ENCODE results near the gene HBD. TPM values are rescaled to one million over a fixed set of nuclear protein-coding genes. Genes with fewer than 3 reads are reported as not detected.

The HBD gene
- total RNA-seq, 1 donor from 2014 or later, result not detected

- no peaks in the 10 kb centered on the region for H3K36me3 ChIP-seq (ENCODE audit: control insufficient read depth, insufficient read depth, low read length)
- no peak for DNase-seq (ENCODE audit: low read depth)
- no peak for TF ChIP-seq CTCF (IDR thresholded peaks at IDR 0.05; ENCODE audit: insufficient read depth, low read length, poor library complexity, severe bottlenecking)
- no peak overlapping the region for H3K4me3 ChIP-seq (ENCODE audit: low read depth, low read length)
- no peaks in the 10 kb centered on the region for H3K27me3 ChIP-seq (ENCODE audit: control insufficient read depth, insufficient read depth, low read length)
Observed at GRCh38 chr11:5198285-5198684, 36.0 kb downstream of the HBD start.

- no peak overlapping the region for H3K4me3 ChIP-seq (ENCODE audit: low read depth, low read length)
- H3K36me3 ChIP-seq (ENCODE audit: control insufficient read depth, insufficient read depth, low read length), result no peaks in the 10 kb centered on the region
- H3K27me3 ChIP-seq (ENCODE audit: control insufficient read depth, insufficient read depth, low read length), result no peaks in the 10 kb centered on the region
- TF ChIP-seq CTCF (IDR thresholded peaks at IDR 0.05; ENCODE audit: insufficient read depth, low read length, poor library complexity, severe bottlenecking), result no peak
- no peak for DNase-seq (ENCODE audit: low read depth)
Observed at GRCh38 chr11:5197536-5197935, 36.7 kb downstream of the HBD start.

- Histone ChIP-seq H3K36me3 (ENCODE audit: control insufficient read depth, insufficient read depth, low read length) (no peaks in the 10 kb centered on the region), H3K27me3 (ENCODE audit: control insufficient read depth, insufficient read depth, low read length) (no peaks in the 10 kb centered on the region), H3K4me3 (ENCODE audit: low read depth, low read length) (no peak overlapping the region)
- TF ChIP-seq CTCF (IDR thresholded peaks at IDR 0.05; ENCODE audit: insufficient read depth, low read length, poor library complexity, severe bottlenecking), result no peak
- no peak for DNase-seq (ENCODE audit: low read depth)
Observed at GRCh38 chr11:5196731-5197130, 37.6 kb downstream of the HBD start.

- Histone ChIP-seq H3K27me3 (ENCODE audit: control insufficient read depth, insufficient read depth, low read length) (no peaks in the 10 kb centered on the region), H3K36me3 (ENCODE audit: control insufficient read depth, insufficient read depth, low read length) (no peaks in the 10 kb centered on the region), H3K4me3 (ENCODE audit: low read depth, low read length) (no peak overlapping the region)
- TF ChIP-seq CTCF (IDR thresholded peaks at IDR 0.05; ENCODE audit: insufficient read depth, low read length, poor library complexity, severe bottlenecking), result no peak
- DNase-seq (ENCODE audit: low read depth), result no peak
Observed at GRCh38 chr11:5196067-5196466, 38.2 kb downstream of the HBD start.

GRCh38 chr11:5192738-5193137, 41.5 kb downstream of the HBD start:
- no peak for TF ChIP-seq CTCF (IDR thresholded peaks at IDR 0.05; ENCODE audit: insufficient read depth, low read length, poor library complexity, severe bottlenecking)
- H3K27me3 ChIP-seq (ENCODE audit: control insufficient read depth, insufficient read depth, low read length), result no peaks in the 10 kb centered on the region
- no peaks in the 10 kb centered on the region for H3K36me3 ChIP-seq (ENCODE audit: control insufficient read depth, insufficient read depth, low read length)
- DNase-seq (ENCODE audit: low read depth), result no peak
- no peak overlapping the region for H3K4me3 ChIP-seq (ENCODE audit: low read depth, low read length)

- H3K36me3 ChIP-seq (ENCODE audit: control insufficient read depth, insufficient read depth, low read length), result no peaks in the 10 kb centered on the region
- no peak for TF ChIP-seq CTCF (IDR thresholded peaks at IDR 0.05; ENCODE audit: insufficient read depth, low read length, poor library complexity, severe bottlenecking)
- no peak for DNase-seq (ENCODE audit: low read depth)
- H3K27me3 ChIP-seq (ENCODE audit: control insufficient read depth, insufficient read depth, low read length), result no peaks in the 10 kb centered on the region
- H3K4me3 ChIP-seq (ENCODE audit: low read depth, low read length), result no peak overlapping the region
Observed at GRCh38 chr11:5188201-5188600, 46.1 kb downstream of the HBD start.

Measured in kidney epithelial cell (primary cell).